K562 (cell line): ENCODE data around the gene ARHGEF17. TPM values are rescaled to one million over a fixed set of nuclear protein-coding genes. Genes with fewer than 3 reads are reported as not detected.

Experiments
- CHD7 ChIP-seq: fragments of 200-600 bp; sonication (generic); IDR thresholded peaks from one replicate; pipeline ENCODE4 v1.6.1; 2012; ENCODE audit warnings: mild to moderate bottlenecking, low read depth, low read length, inconsistent platforms
- ETV1 ChIP-seq: fragments of 450-650 bp; conservative IDR thresholded peaks from 2 replicates; pipeline ENCODE4 v1.6.1; 2016; ENCODE audit warnings: missing genetic modification characterization, control low read depth, low read depth, missing compliant biosample characterization
- HNRNPK ChIP-seq: fragments of 200-400 bp; formaldehyde crosslinking; IDR thresholded peaks from one replicate; pipeline ENCODE4 v1.6.1; 2018; ENCODE audit warnings: mild to moderate bottlenecking, low read depth, low read length; ENCODE audit not compliant: poor library complexity, severe bottlenecking
- JUNB ChIP-seq: fragments of 450-650 bp; formaldehyde crosslinking; conservative IDR thresholded peaks from 2 replicates; pipeline ENCODE4 v1.4.0; 2020; ENCODE audit warnings: mild to moderate bottlenecking
- MCM7 ChIP-seq, 2 experiments: fragments of 450-650 bp; IDR thresholded peaks; 2 replicates each; pipeline ENCODE4 v1.6.1; 2016 to 2018
- NCOA1 ChIP-seq: fragments of 450-650 bp; IDR thresholded peaks from 2 replicates; pipeline ENCODE4 v1.6.1; 2016; ENCODE audit warnings: low read depth
- NCOA2 ChIP-seq, 2 experiments: fragments of 450-650 bp; IDR thresholded peaks; 2 replicates each; pipeline ENCODE4 v1.6.1; 2018; ENCODE audit warnings: mild to moderate bottlenecking in 2 of 2, moderate library complexity in 1 of 2; ENCODE audit not compliant: partially characterized antibody in 2 of 2
- NCOA6 ChIP-seq: fragments of 450-650 bp; IDR thresholded peaks from 2 replicates; pipeline ENCODE4 v1.6.1; 2017; ENCODE audit warnings: mild to moderate bottlenecking
- RNF219 ChIP-seq: fragments of 250-450 bp; sonication (Bioruptor Pico); IDR thresholded peaks from 2 replicates; pipeline ENCODE4 v1.5.0; 2022; ENCODE audit warnings: mild to moderate bottlenecking
- SNRNP70 ChIP-seq: fragments of 200-400 bp; formaldehyde crosslinking; optimal IDR thresholded peaks from 2 replicates; pipeline ENCODE3; 2017; ENCODE audit warnings: low read depth, low read length
- SREBF1 ChIP-seq: fragments of 150-350 bp; IDR thresholded peaks from 2 replicates; pipeline ENCODE4 v1.6.1; 2014; ENCODE audit warnings: antibody characterized with exemption, low read depth, low read length, borderline replicate concordance
- ZFPM2 ChIP-seq: fragments of 250-450 bp; sonication (Bioruptor Pico); IDR thresholded peaks from 2 replicates; pipeline ENCODE4 v1.5.1; 2022; ENCODE audit warnings: mild to moderate bottlenecking
- ZNF263 ChIP-seq: sonication (generic); formaldehyde crosslinking; IDR thresholded peaks from 2 replicates; pipeline ENCODE4 v1.8.0; 2022; ENCODE audit warnings: mild to moderate bottlenecking, missing genetic modification reagents, borderline replicate concordance
- polyA plus RNA-seq, 8 experiments: library from polyadenylated mRNA; depleted of rRNA in 4 of 8; stranded (reverse) in 5 of 8; unstranded in 3 of 8; fragments of >200 nt; fragmentation: Nextera tagmentation in 2 of 8; fragmentation: Illumina TruSeq in 1 of 8; extraction: Ambion mirVana in 2 of 8; extraction: Trizol in 1 of 8; gene quantifications; 2 replicates each; pipeline versions ENCODE4 v1.2.1 to v1.2.3, GENCODE V29; 2011 to 2014; ENCODE audit warnings: inconsistent platforms in 1 of 8, missing spikeins in 1 of 8
- total RNA-seq, 7 experiments: library from RNA; depleted of rRNA in 6 of 7; stranded (reverse); fragments of >200 nt in 6 of 7; fragmentation: Illumina TruSeq in 2 of 7; extraction: Trizol in 2 of 7; gene quantifications; 2 replicates each; pipeline versions ENCODE4 v1.2.1 to v1.2.3, GENCODE V29; 2011 to 2021; ENCODE audit warnings: low replicate concordance in 1 of 7
- TF ChIP-seq, protein P1 (sequence below), 2 experiments: fragments of 250-450 bp in 1 of 2; fragments of 450-650 bp in 1 of 2; sonication (Bioruptor Pico) in 1 of 2; IDR thresholded peaks; 2 replicates each; pipeline versions ENCODE4 v1.6.1 to v1.8.0; 2016 to 2021; ENCODE audit warnings: mild to moderate bottlenecking in 2 of 2, moderate library complexity in 2 of 2, missing compliant biosample characterization in 1 of 2, missing genetic modification characterization in 1 of 2

Gene ARHGEF17
- total and polyA plus RNA-seq, 9 of the 15 experiments (the other 6 are each of a cell fraction or from before 2014, with no cell fraction given): 0.04 to 0.68 (median 0.10) TPM; not detected in 2

DNA sequence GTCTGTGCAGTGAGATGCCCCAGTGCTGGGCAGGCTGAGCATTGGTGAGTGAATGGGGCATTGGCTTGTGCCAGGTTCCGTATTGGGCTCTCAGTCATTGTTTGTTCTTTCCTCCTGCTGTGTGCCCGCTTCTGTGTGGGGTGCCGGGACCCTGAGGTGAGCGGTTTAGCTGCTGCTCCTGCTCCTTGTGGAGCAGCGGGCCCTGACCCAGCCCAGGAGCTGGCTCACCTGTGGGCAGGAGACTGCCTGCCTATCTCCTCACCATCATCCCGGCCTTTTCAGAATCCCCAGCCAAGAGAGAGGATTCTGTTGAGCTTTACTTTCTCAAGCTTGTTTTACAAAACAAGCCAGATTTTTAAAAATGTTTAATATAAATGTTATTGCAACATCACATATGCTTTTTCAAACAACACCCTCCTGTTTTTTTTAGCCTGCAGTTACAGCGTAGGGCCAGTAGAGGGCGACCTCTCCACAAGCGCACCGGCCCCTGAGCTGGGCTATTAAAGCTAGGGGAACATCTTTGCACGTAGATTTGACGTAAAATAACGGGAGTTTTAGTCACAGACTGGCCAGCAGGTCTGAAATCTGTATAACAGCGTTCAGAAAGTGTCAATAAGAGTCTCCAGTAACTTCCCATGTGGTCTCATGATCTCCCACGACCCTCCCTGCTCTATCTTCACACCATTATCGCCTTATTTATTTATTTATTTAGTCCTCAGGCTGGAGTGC, 43.0 kb downstream of the ARHGEF17 start (continued):
- TF ChIP-seq HNRNPK: no peak
- no peak for TF ChIP-seq SNRNP70
- TF ChIP-seq ETV1 (tag): no peak
- no peak for TF ChIP-seq CHD7
- no peak for TF ChIP-seq JUNB (CRISPR knock-in tag)
- no peak for TF ChIP-seq NCOA1
- TF ChIP-seq RNF219: no peak
- no peak for TF ChIP-seq ZFPM2 (CRISPR knock-in tag)
- TF ChIP-seq ZNF263 (CRISPR knock-in tag): no peak
- no peak for TF ChIP-seq SREBF1
- TF ChIP-seq NCOA2 (IDR thresholded peaks at IDR 0.05; ENCODE audit: partially characterized antibody in 2 of 2): no peak
- TF ChIP-seq, protein P1, sequence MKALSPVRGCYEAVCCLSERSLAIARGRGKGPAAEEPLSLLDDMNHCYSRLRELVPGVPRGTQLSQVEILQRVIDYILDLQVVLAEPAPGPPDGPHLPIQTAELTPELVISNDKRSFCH (CRISPR knock-in tag; IDR thresholded peaks at IDR 0.05): no peak
- TF ChIP-seq, protein P1 (tag; IDR thresholded peaks at IDR 0.05): no peak
- TF ChIP-seq MCM7 (IDR thresholded peaks at IDR 0.05): no peak
- TF ChIP-seq NCOA6: no peak
